Nephron (organoid): ENCODE results near the gene WDR55.

ENCODE experiments used
- H3K27ac Mint-ChIP-seq, 3 experiments: 2 replicates each; pipeline ENCODE4 v1.8.0; 2020; ENCODE audit warnings: mixed read lengths in 3 of 3, mild to moderate bottlenecking in 2 of 3, moderate library complexity in 1 of 3
- H3K27me3 Mint-ChIP-seq: 2 replicates; pipeline ENCODE4 v1.8.0; 2021; ENCODE audit warnings: low read depth, mild to moderate bottlenecking, moderate library complexity, mixed read lengths
- H3K36me3 Mint-ChIP-seq: 2 replicates; pipeline ENCODE4 v1.8.0; 2020; ENCODE audit warnings: low read depth, mixed read lengths
- H3K4me1 Mint-ChIP-seq: 2 replicates; pipeline ENCODE4 v1.8.0; 2020; ENCODE audit warnings: mixed read lengths
- H3K4me3 Mint-ChIP-seq, 3 experiments: 2 replicates each; pipeline ENCODE4 v1.8.0; 2020; ENCODE audit warnings: mild to moderate bottlenecking in 3 of 3, mixed read lengths in 3 of 3, moderate library complexity in 2 of 3
- H3K9me3 Mint-ChIP-seq: 2 replicates; pipeline ENCODE4 v1.8.0; 2020; ENCODE audit warnings: mixed read lengths
- CTCF ChIP-seq, 3 experiments: fragments of 200-600 bp; sonication (generic); IDR thresholded peaks; one replicate each; pipeline ENCODE4 v1.5.0; 2021; ENCODE audit warnings: antibody characterized with exemption in 3 of 3; ENCODE audit not compliant: unreplicated experiment in 3 of 3

The WDR55 gene

GRCh38 chr5:140671472-140672125, 6.9 kb downstream of the WDR55 start:
- H3K4me1 Mint-ChIP-seq, result peaks cover 10% of the 10 kb centered on the region
- no peaks in the 10 kb centered on the region for H3K27me3 Mint-ChIP-seq
- H3K4me3 Mint-ChIP-seq, result no peak overlapping the region
- H3K27ac Mint-ChIP-seq, result peak overlapping the region in 1 of 3 experiments; percentile 25
- no peaks in the 10 kb centered on the region for H3K9me3 Mint-ChIP-seq
- TF ChIP-seq CTCF (IDR thresholded peaks at IDR 0.05; ENCODE audit: unreplicated experiment in 3 of 3), result no peak
- H3K36me3 Mint-ChIP-seq, result peaks cover 62% of the 10 kb centered on the region

- Mint-ChIP-seq H3K27me3 (no peaks in the 10 kb centered on the region), H3K4me3 (no peak overlapping the region), H3K36me3 (peaks cover 64% of the 10 kb centered on the region), H3K27ac (no peak overlapping the region), H3K4me1 (peaks cover 3% of the 10 kb centered on the region), H3K9me3 (no peaks in the 10 kb centered on the region)
- TF ChIP-seq CTCF (IDR thresholded peaks at IDR 0.05; ENCODE audit: unreplicated experiment in 3 of 3), result no peak
Observed at GRCh38 chr5:140672455-140673186, 7.9 kb downstream of the WDR55 start.

GRCh38 chr5:140673187-140673976, 8.7 kb downstream of the WDR55 start, which contains the start of gene DND1:
TSS of gene DND1 (minus strand) at chr5:140673576. CDS start at chr5:140673542, 34 bp downstream.
- TF ChIP-seq CTCF (IDR thresholded peaks at IDR 0.05; ENCODE audit: unreplicated experiment in 3 of 3), result no peak
- no peaks in the 10 kb centered on the region for H3K9me3 Mint-ChIP-seq

GRCh38 chr5:140674211-140674610, 9.5 kb downstream of the WDR55 start:
- no peaks in the 10 kb centered on the region for H3K4me1 Mint-ChIP-seq
- no peak for TF ChIP-seq CTCF (IDR thresholded peaks at IDR 0.05; ENCODE audit: unreplicated experiment in 3 of 3)
- H3K27ac Mint-ChIP-seq, result no peak overlapping the region
- no peak overlapping the region for H3K4me3 Mint-ChIP-seq
- H3K36me3 Mint-ChIP-seq, result peaks cover 61% of the 10 kb centered on the region
- no peaks in the 10 kb centered on the region for H3K9me3 Mint-ChIP-seq
- H3K27me3 Mint-ChIP-seq, result no peaks in the 10 kb centered on the region

More at GRCh38 chr5:140673187-140673976, 8.7 kb downstream of the WDR55 start, which contains the start of gene DND1:
- no peak within 1 kb of the TSS for H3K27ac Mint-ChIP-seq
- no peaks in the 10 kb centered on the region for H3K4me1 Mint-ChIP-seq
- no peak within 1 kb of the TSS for H3K4me3 Mint-ChIP-seq
- H3K27me3 Mint-ChIP-seq, result no peaks in the 10 kb centered on the region
- H3K36me3 Mint-ChIP-seq, result peaks cover 64% of the 10 kb centered on the region

GRCh38 chr5:140674629-140675028, 9.9 kb downstream of the WDR55 start:
- H3K4me3 Mint-ChIP-seq, result no peak overlapping the region
- TF ChIP-seq CTCF (IDR thresholded peaks at IDR 0.05; ENCODE audit: unreplicated experiment in 3 of 3), result no peak
- no peaks in the 10 kb centered on the region for H3K9me3 Mint-ChIP-seq
- H3K27ac Mint-ChIP-seq, result no peak overlapping the region
- no peaks in the 10 kb centered on the region for H3K27me3 Mint-ChIP-seq
- no peaks in the 10 kb centered on the region for H3K4me1 Mint-ChIP-seq
- H3K36me3 Mint-ChIP-seq, result peaks cover 61% of the 10 kb centered on the region
